Endothelial cell of umbilical vein (primary cell): Measurements from ENCODE around the gene MGAT4A. TPM values are rescaled to one million over a fixed set of nuclear protein-coding genes. Genes with fewer than 3 reads are reported as not detected.

Experiments
- BruUV-seq: library from RNA; stranded (reverse); fragments of 400-500 nt; replicated peaks from 2 replicates; lab custom pipeline; 2021; lab: Mats Ljungman, UMichigan
- CTCF ChIA-PET: fragments of 300-600, 350-600 bp; sonication (Branson Sonifier 250); formaldehyde crosslinking; loops from one replicate; lab custom pipeline; 2021; ENCODE audit warnings: antibody characterized with exemption, inconsistent platforms; lab: Charles Lee
- POLR2A ChIA-PET: fragments of 300-600, 350-600 bp; sonication (Branson Sonifier 250); formaldehyde crosslinking; loops from one replicate; lab custom pipeline; 2021; ENCODE audit warnings: antibody characterized with exemption, inconsistent platforms; lab: Charles Lee
- DNase-seq: peaks from one replicate; pipeline ENCODE4 v3.0.0-alpha.2; 2011; ENCODE audit warnings: low read depth, low spot score
- FAIRE-seq: peaks from 2 replicates; lab custom pipeline; 2011; peaks lifted over from hg19 to GRCh38; lab: Jason Lieb, UNC
- H2AFZ ChIP-seq: 2 replicates; pipeline ENCODE4 v1.6.0; 2012; ENCODE audit warnings: low read depth, low read length, control low read depth, inconsistent platforms
- H3K27ac ChIP-seq: 2 replicates; pipeline ENCODE4 v1.5.1; 2011; ENCODE audit warnings: low read depth, mild to moderate bottlenecking, control low read depth, low read length, moderate library complexity; ENCODE audit not compliant: insufficient read depth
- H3K27me3 ChIP-seq, 2 experiments: 2 replicates each; pipeline versions ENCODE4 v1.6.0 to v1.6.1; 2011; ENCODE audit warnings: low read length in 2 of 2, mixed read lengths in 1 of 2; ENCODE audit not compliant: control insufficient read depth in 2 of 2, insufficient read depth in 2 of 2
- H3K36me3 ChIP-seq, 2 experiments: 2 replicates in 1 of 2; 3 replicates in 1 of 2; pipeline ENCODE4 v1.5.1; 2011; ENCODE audit warnings: low read length in 2 of 2, mild to moderate bottlenecking in 1 of 2, moderate library complexity in 1 of 2; ENCODE audit not compliant: control insufficient read depth in 2 of 2, insufficient read depth in 2 of 2; ENCODE audit errors: extremely low read depth in 1 of 2
- H3K4me1 ChIP-seq: 3 replicates; pipeline ENCODE4 v1.5.1; 2011; ENCODE audit warnings: mild to moderate bottlenecking, low read length; ENCODE audit not compliant: control insufficient read depth, insufficient read depth; ENCODE audit errors: extremely low read depth
- H3K4me2 ChIP-seq: 2 replicates; pipeline ENCODE4 v1.6.1; 2011; ENCODE audit warnings: low read length, control low read depth, mixed read lengths; ENCODE audit not compliant: insufficient read depth
- H3K4me3 ChIP-seq, 3 experiments: fragments of 200-600 bp in 1 of 3; sonication (generic), shearing (Covaris generic) in 1 of 3; replicated peaks in 1 of 3; 2 replicates each; pipeline ENCODE4 v1.5.1; 2011 to 2016; ENCODE audit warnings: control low read depth in 3 of 3, low read length in 3 of 3, mild to moderate bottlenecking in 2 of 3, inconsistent platforms in 1 of 3, low read depth in 1 of 3, moderate library complexity in 1 of 3; ENCODE audit not compliant: insufficient read depth in 1 of 3
- H3K79me2 ChIP-seq: 2 replicates; pipeline ENCODE4 v1.6.0; 2012; ENCODE audit warnings: low read length, inconsistent platforms; ENCODE audit not compliant: control insufficient read depth, insufficient read depth
- H3K9ac ChIP-seq: replicated peaks from 2 replicates; pipeline ENCODE3; 2011; ENCODE audit warnings: low read length, control low read depth; ENCODE audit not compliant: insufficient read depth; ENCODE audit errors: extremely low read depth
- H3K9me1 ChIP-seq: replicated peaks from 3 replicates; pipeline ENCODE4 v1.6.0; 2011; ENCODE audit warnings: mild to moderate bottlenecking, low read length; ENCODE audit not compliant: control insufficient read depth, insufficient read depth; ENCODE audit errors: extremely low read depth
- H3K9me3 ChIP-seq: replicated peaks from 2 replicates; pipeline ENCODE4 v1.5.1; 2012; ENCODE audit warnings: low read length, inconsistent platforms; ENCODE audit not compliant: control insufficient read depth, insufficient read depth
- H4K20me1 ChIP-seq: replicated peaks from 2 replicates; pipeline ENCODE3; 2011; ENCODE audit warnings: mild to moderate bottlenecking, low read length; ENCODE audit not compliant: control insufficient read depth, insufficient read depth; ENCODE audit errors: extremely low read depth
- EZH2 ChIP-seq: IDR thresholded peaks from 2 replicates; pipeline ENCODE4 v1.6.1; 2012; ENCODE audit warnings: borderline replicate concordance, low read depth, mild to moderate bottlenecking, moderate library complexity, low read length, inconsistent platforms; ENCODE audit not compliant: severe bottlenecking
- FOS ChIP-seq: IDR thresholded peaks from 2 replicates; pipeline ENCODE4 v1.6.1; 2011; ENCODE audit warnings: mild to moderate bottlenecking, low read length, moderate library complexity, borderline replicate concordance; ENCODE audit not compliant: insufficient read depth
- GATA2 ChIP-seq: IDR thresholded peaks from 2 replicates; pipeline ENCODE4 v1.7.0; 2011; ENCODE audit warnings: low read depth, mild to moderate bottlenecking, moderate library complexity, mixed read lengths, low read length; ENCODE audit not compliant: insufficient read length, insufficient read depth
- JUN ChIP-seq: IDR thresholded peaks from 2 replicates; pipeline ENCODE4 v1.6.1; 2011; ENCODE audit warnings: borderline replicate concordance, low read depth; ENCODE audit not compliant: insufficient read length, insufficient read depth
- MYC ChIP-seq: IDR thresholded peaks from one replicate; pipeline ENCODE4 v1.6.1; 2011; ENCODE audit warnings: mild to moderate bottlenecking, low read depth, low read length
- POLR2A ChIP-seq: IDR thresholded peaks from 2 replicates; pipeline ENCODE4 v1.6.1; 2012; ENCODE audit warnings: low read depth, mild to moderate bottlenecking, control low read depth, low read length
- POLR2AphosphoS5 ChIP-seq: IDR thresholded peaks from 2 replicates; pipeline ENCODE4 v1.6.1; 2012; ENCODE audit warnings: low read depth, mild to moderate bottlenecking, control low read depth, low read length, moderate library complexity; ENCODE audit not compliant: insufficient read depth
- dilution Hi-C: fragments of 300-500 bp; cut with MboI; formaldehyde crosslinking; loops from one replicate; pipeline ENCODE4 v1.15.0; 2019; ENCODE audit warnings: low sequenced_read_pairs; ENCODE audit not compliant: extremely low pct_ligation_motif_present
- intact Hi-C: fragments of 100-400 bp; cut with micrococcal nuclease; formaldehyde crosslinking; loops from one replicate; pipeline ENCODE4 v1.10.0; 2022
- polyA plus RNA-seq, 4 experiments: library from polyadenylated mRNA; depleted of rRNA in 3 of 4; stranded (reverse) in 3 of 4; unstranded in 1 of 4; fragments of >200 nt; gene quantifications; 2 replicates each; pipeline versions ENCODE4 v1.2.1 to v1.2.3, GENCODE V29; 2011 to 2012; ENCODE audit warnings: missing spikeins in 1 of 4
- total RNA-seq: library from RNA; stranded (reverse); gene quantifications from 2 replicates; pipeline ENCODE4 v1.2.3, GENCODE V29; 2021
- TF ChIP-seq, protein P1 (sequence below): IDR thresholded peaks from 2 replicates; pipeline ENCODE4 v1.6.1; 2011; ENCODE audit not compliant: insufficient read depth, insufficient read length
- TF ChIP-seq, protein P2 (sequence below), 2 donors: IDR thresholded peaks; 1 replicate in 1 of 2; 2 replicates in 1 of 2; pipeline ENCODE4 v1.5.1; 2011; ENCODE audit warnings: low read length in 2 of 2, mild to moderate bottlenecking in 2 of 2, moderate library complexity in 2 of 2, control low read depth in 1 of 2, inconsistent platforms in 1 of 2, low read depth in 1 of 2; ENCODE audit not compliant: insufficient read depth in 1 of 2; ENCODE audit errors: extremely low read depth in 1 of 2

Gene MGAT4A
- total and polyA plus RNA-seq, 2 donors (not counting 3 experiments of a cell fraction or from before 2014, with no cell fraction given) = 9.2 to 42.2 TPM

DNA sequence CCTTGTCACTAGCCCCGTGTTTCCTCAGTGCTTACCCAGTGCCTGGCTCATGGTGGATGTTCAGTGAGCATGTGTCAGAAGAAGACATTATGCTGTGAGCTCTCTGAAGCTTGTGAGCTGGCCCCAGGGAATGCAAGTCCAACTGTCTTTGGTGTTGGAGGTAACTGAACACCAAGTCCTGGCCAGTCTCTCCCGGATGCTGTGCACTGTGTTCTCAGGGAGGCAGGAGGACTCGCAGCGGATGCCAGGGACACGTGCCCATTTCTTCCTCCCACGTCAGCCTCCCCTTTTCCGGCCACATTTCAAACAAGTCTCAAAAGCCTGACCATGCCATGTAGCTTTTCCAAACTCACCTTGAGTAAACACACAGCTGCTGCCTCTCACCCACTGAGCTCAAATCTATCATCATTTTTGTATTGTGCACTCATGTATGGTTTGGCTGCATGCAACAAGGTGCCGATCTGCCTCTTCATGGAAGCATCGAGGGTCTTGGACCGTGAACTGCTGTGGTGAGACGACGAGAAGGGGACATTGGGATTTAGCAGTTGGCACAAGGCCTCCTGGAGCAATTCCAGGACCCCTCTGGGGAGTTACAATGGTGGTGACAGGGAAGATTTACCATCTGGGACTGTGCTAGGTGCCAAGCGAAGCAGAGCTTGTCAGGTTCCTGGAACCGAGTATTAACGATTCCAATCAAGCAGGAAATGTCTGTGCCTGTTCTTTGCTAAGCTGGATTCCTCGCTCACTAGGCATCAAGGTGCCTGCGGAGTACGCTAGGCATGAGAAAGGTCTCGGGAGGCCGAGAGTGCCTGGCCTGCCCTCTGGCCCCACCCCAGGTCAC, 44.4 kb upstream of the MGAT4A start:
- dilution Hi-C loops = loop anchor here (5.0 kb wide), 1 partner anchor 33 kb away; no protein-coding TSS in a partner anchor
- Histone ChIP-seq H3K79me2 (no peaks in the 10 kb centered on the region), H3K9me1 (no peaks in the 10 kb centered on the region), H3K36me3 (no peaks in the 10 kb centered on the region), H3K27ac (no peak overlapping the region), H3K4me2 (no peak overlapping the region), H4K20me1 (no peaks in the 10 kb centered on the region), H3K27me3 (no peaks in the 10 kb centered on the region), H3K4me1 (no peaks in the 10 kb centered on the region), H3K9me3 (no peaks in the 10 kb centered on the region), H3K4me3 (no peak overlapping the region), H3K9ac (no peak overlapping the region), H2AFZ (no peak overlapping the region)
- ChIA-PET POLR2A (no interaction called here), CTCF (interaction anchor here (1.3 kb wide), 1 partner anchor 11 kb away, joined by 3 read pairs; no protein-coding TSS in a partner anchor)
- TF ChIP-seq EZH2 (no peak), GATA2 (no peak)
- TF ChIP-seq, protein P1, sequence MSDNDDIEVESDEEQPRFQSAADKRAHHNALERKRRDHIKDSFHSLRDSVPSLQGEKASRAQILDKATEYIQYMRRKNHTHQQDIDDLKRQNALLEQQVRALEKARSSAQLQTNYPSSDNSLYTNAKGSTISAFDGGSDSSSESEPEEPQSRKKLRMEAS = peak; percentile 43
- BruUV-seq = no TSS peak
- intact Hi-C loops = no loop called here
- no peak for FAIRE-seq
- peak; percentile 35 for DNase-seq

DNA sequence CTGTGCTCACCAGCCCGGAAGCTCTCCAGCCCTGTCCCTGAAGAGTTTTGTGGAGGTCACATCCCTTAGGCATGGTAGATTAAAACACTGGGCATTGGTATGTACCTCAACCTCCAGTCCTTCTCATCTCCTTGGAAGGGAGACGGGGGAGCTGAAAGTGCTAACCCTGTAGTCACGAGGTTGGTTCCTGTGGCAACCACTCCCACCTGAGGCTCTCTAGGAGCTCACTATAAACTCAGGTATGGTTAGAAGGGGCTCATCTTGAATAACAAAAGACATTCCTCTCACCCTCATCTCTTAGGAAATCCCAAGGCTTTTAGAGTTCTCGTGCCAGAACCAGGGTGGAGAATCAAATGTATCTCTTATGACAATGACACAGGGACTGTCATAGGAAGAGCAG, 43.0 kb upstream of the MGAT4A start:
- Histone ChIP-seq H3K27ac (no peak overlapping the region), H2AFZ (no peak overlapping the region), H3K27me3 (no peaks in the 10 kb centered on the region), H3K79me2 (no peaks in the 10 kb centered on the region), H4K20me1 (no peaks in the 10 kb centered on the region), H3K4me2 (no peak overlapping the region), H3K9me1 (no peaks in the 10 kb centered on the region), H3K4me3 (no peak overlapping the region), H3K9me3 (no peaks in the 10 kb centered on the region), H3K36me3 (no peaks in the 10 kb centered on the region), H3K9ac (no peak overlapping the region), H3K4me1 (peaks cover 9% of the 10 kb centered on the region)
- ChIA-PET CTCF (no interaction called here), POLR2A (no interaction called here)
- intact Hi-C loops = no loop called here
- TF ChIP-seq, protein P1 = no peak
- TF ChIP-seq JUN = no peak
- TF ChIP-seq FOS = no peak
- TF ChIP-seq GATA2 = no peak
- TF ChIP-seq EZH2 = no peak
- TF ChIP-seq, protein P2, sequence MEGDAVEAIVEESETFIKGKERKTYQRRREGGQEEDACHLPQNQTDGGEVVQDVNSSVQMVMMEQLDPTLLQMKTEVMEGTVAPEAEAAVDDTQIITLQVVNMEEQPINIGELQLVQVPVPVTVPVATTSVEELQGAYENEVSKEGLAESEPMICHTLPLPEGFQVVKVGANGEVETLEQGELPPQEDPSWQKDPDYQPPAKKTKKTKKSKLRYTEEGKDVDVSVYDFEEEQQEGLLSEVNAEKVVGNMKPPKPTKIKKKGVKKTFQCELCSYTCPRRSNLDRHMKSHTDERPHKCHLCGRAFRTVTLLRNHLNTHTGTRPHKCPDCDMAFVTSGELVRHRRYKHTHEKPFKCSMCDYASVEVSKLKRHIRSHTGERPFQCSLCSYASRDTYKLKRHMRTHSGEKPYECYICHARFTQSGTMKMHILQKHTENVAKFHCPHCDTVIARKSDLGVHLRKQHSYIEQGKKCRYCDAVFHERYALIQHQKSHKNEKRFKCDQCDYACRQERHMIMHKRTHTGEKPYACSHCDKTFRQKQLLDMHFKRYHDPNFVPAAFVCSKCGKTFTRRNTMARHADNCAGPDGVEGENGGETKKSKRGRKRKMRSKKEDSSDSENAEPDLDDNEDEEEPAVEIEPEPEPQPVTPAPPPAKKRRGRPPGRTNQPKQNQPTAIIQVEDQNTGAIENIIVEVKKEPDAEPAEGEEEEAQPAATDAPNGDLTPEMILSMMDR (IDR thresholded peaks at IDR 0.05; ENCODE audit: extremely low read depth in 1 of 2, insufficient read depth in 1 of 2, low read depth in 1 of 2, low read length in 2 of 2) = no peak
- no peak for TF ChIP-seq POLR2AphosphoS5
- TF ChIP-seq POLR2A = no peak
- TF ChIP-seq MYC = no peak
- dilution Hi-C loops = no loop called here
- no TSS peak for BruUV-seq
- DNase-seq = no peak
- FAIRE-seq = no peak
